ENCODE data around the gene ACAP3.

Gene ACAP3

GRCh38 chr1:1314237-1314586 is 6.5 kb upstream of the ACAP3 start:
- no peak for DNase-seq

- no peak for DNase-seq
Observed at GRCh38 chr1:1313500-1314236, 5.9 kb upstream of the ACAP3 start.

DNA sequence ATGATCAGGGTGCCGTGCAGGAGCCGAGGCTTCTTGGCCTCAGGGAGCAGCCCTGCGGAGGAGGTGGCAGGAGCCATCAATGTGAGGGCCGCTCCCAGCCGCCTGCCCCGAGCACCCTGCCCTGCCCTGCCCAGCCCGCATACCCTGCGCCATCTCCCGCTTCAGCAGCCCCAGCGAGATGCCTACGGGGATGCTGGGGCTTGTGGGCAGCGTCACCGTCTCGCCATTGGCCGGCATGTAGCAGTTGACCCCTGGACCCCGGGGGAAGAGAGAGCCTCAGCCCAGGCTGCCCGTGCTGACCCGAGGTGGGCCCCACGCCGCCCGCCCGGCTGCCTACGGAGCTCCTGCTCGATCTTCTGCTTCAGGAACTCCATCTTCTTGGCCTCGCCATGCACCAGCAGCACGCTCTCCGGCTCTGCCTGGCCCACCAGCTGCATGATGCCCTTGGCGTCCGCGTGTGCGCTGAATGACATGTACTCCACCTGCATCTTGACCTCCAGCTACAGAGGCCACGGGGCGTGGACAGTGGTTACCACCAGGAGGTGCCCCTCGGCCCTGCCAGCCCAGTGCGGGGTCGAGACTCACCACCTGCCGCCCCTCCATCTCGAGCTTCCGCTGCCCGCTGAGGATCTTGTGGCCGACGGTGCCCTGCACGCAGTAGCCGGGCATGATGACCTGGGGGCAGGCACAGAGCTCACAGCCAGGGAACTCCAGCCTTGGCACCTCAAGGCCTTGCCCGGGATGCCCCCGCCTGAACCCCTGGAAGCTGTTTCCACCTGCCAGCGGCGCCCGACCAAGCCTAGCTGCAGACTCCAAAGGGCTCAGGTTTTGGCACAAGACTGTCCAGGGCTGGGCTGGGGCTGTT is 5.0 kb upstream of the ACAP3 start:
- DNase-seq = no peak

DNA sequence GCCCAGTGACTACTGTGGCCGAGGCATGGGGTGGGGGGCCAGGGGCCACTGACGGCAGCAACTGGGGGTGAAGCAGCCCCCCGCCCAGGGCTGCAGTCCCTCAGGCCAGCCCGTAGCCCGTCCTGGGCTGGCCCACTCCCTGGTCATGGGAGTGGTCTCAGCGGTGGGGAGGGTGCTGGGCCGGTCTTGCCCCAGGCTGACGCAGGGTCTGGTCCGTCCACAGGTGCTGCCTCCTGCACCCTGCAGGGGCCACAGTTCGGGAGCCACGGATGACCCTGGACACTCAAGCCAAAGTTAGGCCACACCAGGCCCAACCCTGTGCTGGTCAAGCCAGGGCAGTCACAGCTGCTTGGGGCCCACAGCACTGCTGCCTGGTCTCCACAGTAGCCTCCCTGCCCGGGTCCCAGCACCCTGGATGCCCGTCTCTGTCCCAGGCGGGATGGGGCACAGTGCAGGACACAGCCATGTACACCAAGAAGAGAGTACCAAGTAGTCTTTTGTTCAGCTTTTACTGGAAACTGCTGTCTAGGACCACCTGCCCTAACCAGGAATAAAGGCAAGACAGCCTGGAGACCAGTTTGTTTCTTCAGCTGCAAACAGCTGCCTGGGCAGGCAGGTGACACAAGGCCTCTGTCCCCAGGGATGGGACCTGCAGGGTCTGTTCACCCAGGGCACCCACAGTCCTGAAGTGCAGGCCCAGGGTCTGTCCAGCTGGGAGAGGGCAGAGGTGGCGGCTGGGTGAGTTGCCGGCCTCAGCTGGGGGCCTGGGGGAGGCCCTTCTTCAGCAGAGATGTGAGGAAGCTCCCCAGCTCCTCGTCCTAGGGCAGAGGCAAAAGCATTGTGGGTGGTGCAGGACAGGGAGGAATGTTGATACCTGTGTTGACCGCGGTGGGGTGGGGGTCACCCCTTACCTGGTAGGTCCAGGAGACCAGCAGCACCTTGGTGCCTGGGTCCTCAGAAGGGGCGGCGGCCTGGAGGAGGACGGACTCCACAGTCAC is 3.7 kb upstream of the ACAP3 start:
- no peak for DNase-seq

DNA sequence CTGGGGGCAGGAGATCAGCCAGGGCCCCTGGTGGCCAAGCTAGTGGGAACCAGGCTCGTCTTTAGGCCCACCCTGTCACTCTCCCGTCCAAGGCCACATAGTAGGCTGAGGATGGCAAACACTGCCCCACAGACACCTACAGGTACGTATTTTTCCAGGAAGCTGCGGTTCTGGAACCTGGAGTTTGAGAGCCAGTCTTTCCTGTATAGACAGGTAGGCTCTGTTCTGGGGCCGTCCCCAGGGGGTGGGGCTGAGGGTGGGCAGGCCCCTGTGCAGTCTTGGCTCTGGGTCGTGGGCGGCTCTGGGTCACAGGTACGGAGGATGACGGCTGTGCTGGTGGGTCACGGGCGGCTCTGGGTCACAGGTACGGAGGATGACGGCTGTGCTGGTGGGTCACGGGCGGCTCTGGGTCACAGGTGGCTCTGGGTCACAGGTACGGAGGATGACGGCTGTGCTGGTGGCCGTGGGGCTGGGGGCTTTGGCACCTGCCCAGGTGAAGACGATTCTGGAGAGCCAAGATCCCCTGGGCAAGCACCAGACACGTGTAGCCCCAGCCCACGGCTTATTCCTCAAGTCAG is 2.8 kb upstream of the ACAP3 start:
- DNase-seq = no peak

GRCh38 chr1:1310109-1310385 is 2.3 kb upstream of the ACAP3 start:
- no peak for DNase-seq

- no peak for DNase-seq
Observed at GRCh38 chr1:1309251-1310108, 1.8 kb upstream of the ACAP3 start.

DNA sequence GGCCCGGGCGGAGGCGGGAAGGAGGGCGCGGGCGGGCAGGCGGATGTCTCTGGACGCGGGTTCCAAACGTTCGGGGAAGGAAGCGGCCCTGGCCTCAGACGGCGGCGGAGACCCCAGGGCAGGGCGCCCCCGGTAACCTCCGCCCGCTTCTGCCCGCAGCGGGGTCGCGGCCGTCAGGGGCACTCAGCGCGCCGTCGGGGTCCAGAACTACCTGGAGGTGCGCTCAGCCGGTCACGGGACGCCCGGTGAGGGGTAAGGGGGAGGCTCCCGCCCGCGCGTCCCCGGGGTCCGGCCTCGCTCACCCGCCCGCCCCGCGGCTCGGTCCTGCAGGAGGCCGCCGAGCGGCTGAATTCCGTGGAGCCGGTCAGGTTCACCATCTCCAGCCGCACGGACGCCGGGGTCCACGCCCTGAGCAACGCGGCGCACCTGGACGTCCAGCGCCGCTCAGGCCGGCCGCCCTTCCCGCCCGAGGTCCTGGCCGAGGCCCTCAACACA is 1.1 kb upstream of the ACAP3 start:
- no peak for DNase-seq

GRCh38 chr1:1307261-1307922 is 338 bp downstream of the ACAP3 start:
- DNase-seq = no peak

DNA sequence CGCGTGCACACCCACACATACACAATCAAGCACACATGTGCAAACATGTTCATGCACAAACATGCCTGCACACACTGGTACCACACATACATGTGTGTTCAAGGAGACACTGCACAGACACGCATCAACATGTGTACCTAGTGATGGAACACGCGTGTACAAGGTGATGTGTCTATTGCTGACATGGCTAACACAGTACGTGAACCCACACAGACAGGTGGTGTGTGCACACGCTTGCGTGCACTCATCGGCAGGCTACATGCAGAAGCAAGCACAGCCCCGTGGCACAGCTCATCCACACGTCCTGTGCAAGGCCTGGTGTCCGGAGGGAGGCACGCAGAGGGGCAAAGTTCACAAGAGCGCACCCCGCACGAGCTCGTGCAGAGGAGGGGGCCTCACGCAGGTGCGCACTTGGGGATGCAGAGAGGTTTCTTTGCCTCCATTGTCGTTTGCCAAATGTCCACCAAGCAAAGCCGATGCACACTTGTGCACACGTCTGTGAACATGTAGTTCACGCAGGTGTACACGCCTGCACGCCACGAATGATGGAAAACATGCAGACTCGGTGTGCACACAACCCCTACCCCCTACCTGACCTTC is 969 bp downstream of the ACAP3 start:
- DNase-seq = no peak

- no peak for DNase-seq
Observed at GRCh38 chr1:1306070-1306660, 1.6 kb downstream of the ACAP3 start.

- DNase-seq = peak in 4 of 5 experiments; percentile 44 to 81 (median 50)
Observed at GRCh38 chr1:1305300-1306069, 2.2 kb downstream of the ACAP3 start.

- no peak for DNase-seq
Observed at GRCh38 chr1:1304331-1305299, 3.1 kb downstream of the ACAP3 start.

DNA sequence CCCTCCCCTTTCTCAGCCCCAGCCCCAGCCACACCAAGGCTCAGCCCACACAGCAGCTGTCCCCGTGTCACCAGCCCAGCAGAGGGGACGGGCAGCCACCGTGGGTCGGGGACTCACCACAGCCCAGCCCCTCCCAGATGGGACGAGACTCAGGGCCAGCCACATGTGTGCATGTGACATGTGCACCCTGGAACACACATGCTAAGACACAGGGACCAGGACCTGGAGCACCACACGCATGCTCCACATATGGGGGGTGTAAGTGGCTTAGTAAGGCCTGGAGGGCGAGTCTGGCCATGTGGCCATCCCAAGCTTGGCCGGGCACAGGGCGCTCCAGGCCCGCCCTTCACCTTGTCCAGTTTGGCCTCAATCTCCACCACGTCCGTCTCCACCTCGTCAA is 4.0 kb downstream of the ACAP3 start:
- DNase-seq = no peak

GRCh38 chr1:1302951-1303509 is 4.7 kb downstream of the ACAP3 start:
- no peak for DNase-seq

DNA sequence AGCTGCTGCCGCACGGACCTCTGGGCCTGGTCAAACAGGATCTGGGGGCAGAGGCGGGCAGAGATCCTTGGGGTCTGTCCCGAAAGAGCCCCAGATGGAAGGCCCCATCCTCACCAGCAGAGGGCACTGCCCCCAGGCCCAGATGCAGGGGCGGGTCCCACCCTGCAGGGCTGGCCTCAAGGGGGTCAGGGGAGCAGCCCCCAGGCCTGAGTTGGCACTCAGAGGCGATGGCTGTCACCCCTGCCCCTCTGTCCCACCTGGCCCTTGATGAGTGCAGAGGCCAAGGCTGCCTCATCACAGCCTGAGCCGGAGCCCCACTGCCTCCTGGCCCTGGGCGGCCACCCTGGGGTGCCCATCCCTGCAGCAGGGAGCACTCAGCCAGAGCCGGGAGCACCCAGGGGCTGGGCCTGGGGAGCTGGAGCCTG is 5.7 kb downstream of the ACAP3 start:
- no peak for DNase-seq

GRCh38 chr1:1300352-1300739 is 7.4 kb downstream of the ACAP3 start:
- DNase-seq = no peak
